Right hindlimb (tissue), 1 donor: ENCODE measurements around the gene S100P.

Source experiments
- DNase-seq: peaks from one replicate; pipeline ENCODE4 v3.0.0-alpha.2; 2018

The S100P gene

DNA sequence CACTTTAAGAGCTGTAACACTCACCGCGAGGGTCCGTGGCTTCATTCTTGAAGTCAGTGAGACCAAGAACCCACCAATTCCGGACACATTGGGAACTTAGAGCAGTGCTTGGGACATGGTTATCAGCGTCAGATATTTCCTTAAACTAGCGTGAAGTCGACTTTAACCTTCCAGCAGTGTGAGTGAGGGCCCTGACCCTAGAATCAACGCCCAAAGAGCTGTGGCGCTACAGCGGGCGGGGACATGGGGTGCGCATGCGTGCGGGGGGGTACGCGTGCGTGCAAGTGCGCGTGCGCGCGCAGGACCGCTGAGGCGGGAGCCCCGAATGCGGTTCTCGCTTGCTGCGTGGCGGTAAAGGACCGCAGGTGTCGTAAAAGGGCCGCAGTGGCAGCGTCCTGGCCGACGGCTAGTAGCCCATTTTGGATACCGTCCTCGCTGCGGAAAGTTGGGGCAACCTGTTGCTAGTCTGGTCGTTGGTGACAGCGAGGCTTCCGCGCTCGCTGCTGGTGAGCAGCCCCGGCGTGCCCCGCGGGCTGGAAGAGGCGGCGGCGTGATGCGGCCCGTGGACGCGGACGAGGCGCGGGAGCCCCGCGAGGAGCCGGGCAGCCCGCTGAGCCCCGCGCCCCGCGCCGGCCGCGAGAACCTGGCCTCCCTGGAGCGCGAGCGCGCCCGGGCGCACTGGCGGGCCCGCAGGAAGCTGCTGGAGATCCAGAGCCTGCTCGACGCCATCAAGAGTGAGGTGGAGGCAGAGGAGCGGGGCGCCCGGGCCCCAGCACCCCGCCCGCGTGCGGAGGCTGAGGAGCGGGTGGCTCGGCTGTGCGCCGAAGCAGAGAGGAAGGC is 19.8 kb upstream of the S100P start:
- DNase-seq, result peak; percentile 95

DNA sequence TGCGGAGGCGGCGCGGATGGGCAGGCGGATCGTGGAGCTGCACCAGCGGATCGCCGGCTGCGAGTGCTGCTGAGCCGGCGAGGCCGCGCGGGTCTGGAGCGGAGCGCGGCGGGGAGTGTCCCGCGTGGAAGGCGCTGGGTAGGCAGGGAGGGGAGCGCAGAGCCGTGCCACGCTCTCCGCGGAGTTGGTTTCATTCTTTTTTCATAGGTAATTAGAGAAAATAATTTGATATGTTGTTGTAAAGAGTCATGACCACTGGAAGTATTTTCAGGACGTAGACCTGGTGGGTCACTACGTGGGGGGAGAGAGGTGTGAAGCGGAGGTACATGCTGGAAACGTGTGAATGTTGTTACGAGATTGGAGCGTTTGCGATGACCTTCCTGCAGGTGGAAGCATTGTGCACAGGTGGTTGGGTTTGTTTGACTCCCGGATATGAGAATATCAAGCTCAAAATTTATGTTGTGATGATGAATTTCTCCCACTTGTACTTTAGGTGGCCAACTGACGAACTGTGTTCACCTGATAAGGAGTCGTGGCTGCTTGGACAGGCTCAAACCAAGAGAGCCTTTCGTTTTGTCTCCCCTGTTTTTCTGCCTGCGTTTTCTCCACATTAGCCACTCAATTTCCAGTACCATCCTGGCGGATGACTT is 19.1 kb upstream of the S100P start:
- no peak for DNase-seq

DNA sequence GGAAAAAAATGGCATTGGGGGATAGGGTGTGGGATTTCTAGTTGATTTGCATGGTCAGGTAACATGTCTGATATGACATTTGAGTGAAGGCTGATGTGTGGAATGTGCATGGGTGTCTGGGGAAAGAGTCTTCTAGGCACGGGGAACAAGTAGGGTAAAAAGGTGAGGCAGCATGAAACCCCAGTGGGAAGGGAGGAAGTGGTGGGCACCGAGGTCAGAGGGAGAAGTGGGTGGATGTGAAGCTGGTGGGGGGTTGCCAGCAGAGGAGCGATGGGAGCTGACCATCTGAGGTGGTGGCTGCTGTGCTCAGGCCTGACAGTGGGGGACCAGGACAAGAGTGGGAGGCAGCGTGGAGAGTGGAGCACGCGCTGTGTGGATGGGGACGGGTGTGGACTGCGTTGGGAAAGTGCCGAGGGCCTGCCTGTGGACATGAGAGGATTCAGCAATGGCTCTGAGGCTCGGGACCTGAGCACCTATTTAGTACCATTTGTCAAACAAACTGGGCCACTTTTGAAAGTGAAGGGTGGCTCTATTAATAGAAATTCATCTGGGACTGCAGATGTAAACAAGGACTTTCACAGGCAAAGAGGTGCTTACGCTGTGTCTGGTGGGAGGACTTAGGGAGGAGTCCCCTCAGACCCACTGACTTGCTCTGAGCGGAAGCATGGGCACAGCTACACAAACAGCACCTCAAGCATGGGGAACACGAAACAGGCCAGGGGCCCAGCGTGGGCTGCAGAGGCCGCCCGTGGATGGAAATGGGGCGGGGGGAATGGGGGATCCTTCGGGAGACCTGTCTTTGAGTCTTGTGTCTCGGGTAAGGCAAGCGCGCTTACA is 16.7 kb upstream of the S100P start:
- DNase-seq, result no peak

DNA sequence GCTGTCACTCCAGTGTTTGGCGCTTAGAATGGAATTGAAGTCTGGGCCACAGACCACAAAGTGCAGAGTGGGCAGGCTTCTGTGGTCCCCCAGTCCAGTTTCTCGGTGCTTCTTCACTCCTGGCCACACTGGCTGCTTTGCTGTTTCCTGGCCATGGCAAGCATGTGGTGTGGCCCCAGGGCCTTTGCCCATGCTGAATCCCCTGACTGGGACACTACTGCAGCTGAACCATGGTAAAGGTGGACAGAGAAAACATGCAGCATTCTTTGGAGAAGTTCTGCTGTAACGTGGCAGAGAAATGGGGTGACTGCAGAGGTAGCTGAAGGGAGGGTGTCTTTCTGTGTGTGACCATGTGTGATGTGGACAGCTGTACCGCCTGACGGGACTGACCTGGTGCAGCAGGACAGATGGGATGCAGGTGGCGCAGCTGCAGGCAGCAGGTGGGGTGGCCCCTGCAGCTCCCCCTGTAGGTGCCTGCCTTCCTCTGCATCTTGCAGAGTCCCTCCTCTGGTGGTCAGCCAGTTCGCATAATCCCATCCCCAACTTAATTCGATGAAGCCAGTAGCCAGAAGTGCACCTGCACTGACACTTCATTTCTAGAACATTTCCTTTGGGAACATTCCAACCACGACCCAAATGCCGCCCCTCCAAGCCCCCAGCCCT is 13.2 kb upstream of the S100P start:
- DNase-seq, result no peak

DNA sequence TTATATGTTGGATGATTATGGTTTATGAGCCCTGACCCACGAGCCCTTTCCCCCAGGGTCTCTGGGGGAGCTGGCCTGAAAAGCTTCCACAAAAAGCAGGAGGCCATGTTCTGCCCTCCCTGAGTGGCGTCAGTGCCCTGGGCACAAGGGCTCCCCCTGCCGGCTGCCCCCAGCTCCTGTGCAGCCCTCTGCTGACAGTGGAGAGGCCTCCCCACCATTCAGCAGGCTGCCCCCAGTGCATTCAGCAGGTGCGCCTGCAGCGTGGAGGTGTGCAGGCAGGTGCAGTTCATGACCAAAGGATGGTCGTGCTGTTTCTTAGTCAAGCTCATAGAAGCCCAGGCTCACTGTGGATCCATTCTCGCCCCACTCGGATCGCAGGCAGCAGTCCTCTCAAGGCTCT is 12.5 kb upstream of the S100P start:
- no peak for DNase-seq

DNA sequence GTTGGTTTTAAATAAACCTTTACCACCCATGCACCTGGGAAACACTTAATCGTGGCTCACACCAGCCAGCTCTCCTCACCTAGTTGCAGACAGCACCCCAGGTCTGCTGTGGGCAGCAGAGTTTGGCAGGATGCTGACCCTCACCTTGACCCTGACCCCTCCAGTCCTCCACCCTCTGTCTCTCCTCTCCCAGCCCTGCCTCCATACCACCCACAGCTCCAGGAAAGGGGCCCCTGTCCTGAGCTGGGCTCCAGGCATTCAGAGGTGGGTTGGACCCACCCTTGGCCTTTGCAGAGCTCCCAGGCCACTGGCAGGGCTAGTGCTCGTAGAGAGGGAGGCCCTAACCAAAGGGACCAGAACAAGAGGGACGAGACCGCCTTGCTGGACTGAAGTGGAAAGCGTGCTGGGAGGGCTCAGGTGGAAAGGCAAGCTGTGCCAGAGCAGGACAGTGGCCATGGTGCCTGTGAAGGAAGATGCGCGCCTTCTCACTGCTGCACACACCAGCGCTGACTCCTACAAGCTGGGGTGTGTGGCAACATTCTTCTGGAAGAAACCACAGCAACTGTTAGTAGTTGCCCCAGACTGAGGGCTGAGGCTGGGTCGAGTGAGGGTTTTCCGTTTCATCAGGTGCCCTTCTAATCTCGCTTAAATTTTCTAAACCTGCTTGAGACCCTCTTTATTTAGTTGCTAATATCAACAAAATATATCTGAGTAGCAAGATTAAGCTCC is 10.7 kb upstream of the S100P start:
- DNase-seq, result no peak

DNA sequence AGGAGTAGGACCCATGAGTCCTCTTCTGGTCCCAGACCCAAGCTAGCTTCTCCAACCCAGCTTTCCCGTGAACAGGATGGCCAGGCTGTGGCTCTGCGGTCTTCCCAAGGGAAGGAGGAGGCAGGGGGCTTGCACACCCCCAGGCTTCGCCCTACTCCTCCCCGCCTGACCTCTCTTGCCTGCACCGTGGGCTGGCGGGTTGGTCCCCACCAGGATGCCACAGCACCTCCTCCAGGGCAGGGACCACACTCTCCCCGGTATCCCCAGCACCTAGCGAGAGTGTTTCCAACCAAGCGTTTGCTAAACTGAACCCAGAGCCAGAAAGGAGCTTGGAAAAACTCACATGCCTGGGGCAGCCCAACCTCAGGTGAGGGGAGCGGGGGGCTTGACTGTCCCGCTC is 9.0 kb upstream of the S100P start:
- DNase-seq, result no peak

DNA sequence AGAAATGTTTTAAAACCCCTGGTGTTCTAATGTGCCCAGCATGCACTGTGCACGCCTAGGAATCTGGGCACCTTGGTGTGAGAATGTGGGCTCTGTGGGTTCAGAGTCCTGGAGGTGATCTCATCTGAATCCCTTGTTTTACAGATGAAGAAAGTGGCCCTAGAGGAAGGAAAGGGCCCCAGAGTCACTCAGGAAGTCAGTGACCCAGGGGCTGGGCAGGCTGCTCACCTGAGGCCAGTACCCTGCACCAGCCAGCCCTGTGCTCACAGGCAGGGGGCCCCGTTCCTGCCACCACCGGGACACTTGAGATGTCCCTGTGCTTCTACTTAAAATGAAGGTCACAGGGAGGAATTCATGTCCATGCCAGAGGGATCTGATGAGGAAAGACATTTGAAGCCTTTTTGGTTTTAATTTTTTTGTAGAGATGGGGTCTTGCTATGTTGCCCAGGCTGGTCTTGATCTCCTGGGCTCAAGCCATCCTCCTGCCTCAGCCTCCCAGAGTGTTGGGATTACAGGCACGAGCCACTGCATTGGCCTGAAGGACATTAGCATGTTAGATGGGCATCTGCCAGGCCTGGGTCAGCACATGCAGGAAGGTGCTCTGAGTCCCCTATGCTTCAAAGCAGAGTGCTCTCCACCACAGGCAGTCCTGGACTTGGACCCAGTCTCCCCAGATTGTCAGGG is 7.4 kb upstream of the S100P start:
- DNase-seq, result no peak

DNA sequence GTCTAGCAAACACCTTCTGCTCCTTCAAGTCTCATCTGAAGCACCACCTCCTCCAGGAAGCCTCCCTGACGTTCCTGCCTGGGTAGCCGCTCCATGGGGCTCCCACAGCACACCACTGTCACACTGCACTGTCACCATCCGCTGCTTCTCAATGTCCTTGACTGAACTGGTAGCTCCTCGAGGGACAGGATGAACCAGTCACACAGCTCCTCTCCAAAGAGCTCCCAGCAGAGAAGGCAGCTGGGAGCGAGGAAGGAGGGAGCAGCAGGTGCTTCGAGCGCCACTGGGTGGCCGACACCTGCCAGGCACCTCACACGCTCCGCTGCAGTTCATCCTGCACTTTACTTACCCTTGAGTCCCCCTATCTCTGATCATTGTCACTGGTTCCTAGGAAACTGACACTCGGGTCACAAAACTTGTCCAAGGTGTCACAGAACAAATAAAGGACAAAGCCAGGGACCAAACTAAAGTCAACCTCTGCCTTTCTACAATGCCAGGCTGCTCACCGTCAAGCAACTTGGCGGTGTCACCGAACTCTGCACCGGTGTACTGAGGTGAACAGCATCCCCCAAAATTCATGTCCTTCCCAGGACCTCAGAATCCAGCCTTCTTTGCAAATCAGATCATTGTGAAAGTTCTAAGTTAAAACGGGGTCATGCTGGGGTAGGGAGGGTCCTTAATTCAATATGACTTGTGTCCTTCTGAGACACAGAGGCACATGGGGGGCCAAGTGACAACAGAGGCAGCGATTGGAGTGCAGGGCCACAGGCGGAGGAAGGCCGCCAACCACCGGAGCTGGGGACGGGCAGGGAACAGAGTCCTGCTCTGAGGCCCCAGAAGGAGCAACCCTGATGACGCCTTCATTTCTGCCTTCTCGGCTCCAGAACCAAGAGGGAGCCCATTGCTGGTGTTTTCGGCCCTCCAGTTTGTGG is 5.5 kb upstream of the S100P start:
- no peak for DNase-seq

DNA sequence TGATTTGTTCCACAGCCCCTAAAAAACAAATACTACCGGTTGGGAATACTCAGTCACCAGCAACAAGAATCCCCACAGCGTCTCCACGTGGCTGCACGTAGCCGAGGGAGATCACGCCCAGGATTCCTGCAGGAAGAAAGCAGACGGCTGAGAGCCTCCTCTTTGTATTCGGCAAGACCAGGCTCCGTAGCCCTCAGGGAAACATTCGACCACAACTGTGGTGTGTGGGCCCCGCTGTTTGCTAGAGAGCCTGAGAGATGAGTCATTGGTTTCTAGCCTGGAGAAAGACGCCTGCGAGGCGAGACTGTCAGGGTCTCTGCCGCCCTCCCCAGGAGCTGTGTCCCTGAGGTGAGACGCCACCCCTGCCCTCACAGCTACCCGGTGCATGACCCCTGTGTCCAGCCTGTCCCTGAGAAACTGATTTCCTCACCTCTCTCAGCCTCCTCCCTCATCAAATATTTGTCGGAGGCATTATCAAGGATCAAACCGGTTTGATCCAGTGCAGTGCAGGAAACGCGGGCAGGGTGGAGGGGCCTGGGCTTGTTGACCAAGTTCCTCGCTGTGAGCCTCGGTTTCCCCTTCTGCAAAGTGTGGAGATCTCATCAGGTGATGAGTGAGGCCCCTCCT is 4.7 kb upstream of the S100P start:
- DNase-seq, result peak; percentile 76

DNA sequence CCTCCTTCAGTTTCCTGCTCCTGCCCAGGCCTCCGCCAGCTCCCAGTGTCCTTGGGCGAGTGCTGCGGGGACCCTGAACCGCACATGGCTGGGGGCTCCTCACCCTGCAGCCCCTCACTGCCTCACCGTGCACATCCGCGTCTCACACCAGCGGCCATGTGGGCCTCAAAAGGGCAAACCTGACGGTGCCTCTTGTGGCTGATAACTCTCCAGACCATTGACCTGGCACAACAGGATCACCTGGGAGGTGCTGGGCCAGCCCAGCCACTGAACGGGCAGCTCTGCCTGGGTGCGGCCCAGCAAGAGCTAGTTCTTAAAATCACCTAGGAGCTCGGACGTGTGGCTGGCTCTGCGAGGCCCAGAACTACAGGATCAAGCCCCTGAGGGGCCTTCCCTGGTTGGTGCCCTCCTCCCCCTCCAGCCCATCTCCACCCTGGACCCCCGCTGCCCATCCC is 4.1 kb upstream of the S100P start:
- no peak for DNase-seq

DNA sequence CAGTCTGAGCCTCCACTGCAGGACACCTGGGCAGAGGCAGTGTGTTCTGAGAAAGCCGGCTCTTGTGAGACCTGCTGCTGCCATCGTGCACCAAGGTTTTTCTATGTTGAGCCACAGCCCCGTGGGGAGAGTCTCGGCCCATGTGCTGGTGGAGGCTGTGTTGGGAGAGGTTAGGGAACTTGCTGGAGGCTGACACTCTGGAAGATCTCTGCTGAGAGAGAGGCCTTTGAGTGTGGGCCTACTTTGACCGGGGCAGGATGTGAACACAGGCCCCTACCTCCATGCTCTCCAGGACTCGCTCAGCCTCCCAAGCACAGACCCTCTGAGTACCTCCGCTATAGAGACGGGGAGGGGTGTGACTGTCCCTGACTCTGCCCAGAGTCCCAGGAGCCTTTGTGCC is 1.3 kb upstream of the S100P start:
- no peak for DNase-seq

DNA sequence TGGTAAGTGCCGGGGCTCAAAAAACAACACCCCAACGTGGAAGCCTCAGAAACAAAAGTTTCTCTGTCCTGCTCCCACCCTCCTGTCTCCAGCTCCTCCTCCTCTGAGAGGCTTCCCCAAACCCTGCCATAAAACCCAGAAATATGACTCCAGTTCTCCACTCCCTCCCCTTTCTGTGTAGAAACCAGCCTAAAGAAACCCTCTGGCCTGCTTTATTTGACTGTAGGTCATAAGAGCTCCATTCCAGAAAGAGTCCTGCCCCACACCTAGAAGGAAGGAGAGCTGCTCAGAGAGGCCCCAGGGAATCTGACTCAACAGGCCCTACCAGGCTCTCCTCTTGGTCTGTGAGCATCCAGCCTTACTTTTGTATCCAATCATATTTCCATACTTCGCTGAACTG is 872 bp upstream of the S100P start:
- DNase-seq, result no peak

DNA sequence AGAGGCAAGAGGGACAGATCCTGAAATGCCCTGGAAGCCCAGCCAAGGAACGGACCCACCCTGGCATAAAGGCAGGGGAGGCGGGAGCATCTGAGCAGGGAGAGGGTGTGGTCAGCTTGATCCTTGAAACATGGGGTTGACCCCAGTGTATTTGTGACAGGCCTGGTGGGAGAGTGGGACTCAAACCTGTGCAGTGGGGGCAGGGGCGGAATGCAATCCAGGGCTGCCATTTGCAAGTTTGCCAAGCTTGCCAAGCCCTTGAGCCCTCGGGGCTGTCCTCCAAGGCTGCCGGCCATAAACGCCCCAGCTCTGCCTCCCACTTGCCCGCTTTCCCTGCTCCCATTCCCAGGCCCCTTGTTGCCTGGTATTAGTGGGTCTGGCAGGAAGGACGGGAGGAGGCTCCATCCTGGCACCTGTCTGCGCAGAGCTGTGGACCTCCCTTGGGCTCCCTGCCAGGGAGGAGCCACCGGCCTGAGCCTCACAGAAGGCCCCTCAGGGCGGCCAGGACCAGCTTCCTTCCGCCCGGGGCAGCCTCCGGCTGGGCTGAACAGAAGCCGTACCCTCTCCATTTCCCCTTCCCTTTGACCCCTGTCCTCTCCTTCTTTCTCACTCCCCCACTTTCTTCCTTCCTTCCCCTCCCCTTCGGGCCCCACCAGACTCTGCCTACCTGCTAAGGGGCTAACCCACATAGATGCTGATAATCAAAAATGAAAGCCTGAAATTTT is 661 bp downstream of the S100P start:
- no peak for DNase-seq

DNA sequence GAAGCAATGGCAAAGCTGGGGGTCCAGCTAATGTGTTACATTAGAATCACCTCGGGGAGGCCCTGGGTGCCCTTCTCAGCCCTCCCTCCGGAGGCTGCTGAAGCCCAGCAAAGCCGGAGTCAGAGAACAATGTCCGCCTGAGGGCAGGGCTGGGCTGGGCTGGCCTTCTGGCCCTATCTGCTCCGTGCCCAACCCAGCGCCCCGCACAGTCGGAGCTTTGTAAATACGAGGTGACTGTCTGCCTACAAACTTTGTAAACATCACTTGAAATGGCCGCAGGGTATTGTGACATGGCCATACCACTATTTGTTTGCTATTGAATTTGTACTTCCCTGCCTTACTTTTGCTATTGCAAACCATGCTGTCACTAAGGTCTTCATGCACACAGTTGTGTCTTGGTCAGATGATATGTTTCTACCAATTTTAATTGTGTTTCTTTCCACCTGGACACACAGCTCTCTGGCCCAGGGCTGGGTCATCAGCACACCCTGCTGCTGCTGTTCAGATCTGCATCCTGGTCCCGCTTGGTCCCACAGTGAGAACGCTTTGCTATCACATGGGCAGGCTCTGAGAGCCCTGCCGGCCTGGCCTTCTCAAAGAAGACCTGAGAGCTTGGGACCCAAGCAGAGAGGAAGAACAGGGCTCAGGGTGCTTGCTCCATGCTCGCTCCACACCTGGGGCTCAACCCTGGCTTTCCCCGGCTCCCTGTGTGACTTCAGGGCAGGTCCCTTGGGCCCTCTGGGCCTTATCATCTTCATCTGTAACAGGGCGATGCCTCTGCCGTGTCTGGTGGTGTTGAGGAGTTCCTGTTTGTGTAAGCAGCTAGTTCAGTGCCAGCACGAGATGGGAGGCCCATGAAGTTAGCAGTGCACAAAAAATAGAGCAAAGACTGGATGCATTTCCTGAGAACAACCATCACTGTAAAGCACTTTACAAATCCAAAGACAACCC is 2.3 kb downstream of the S100P start:
- no peak for DNase-seq

DNA sequence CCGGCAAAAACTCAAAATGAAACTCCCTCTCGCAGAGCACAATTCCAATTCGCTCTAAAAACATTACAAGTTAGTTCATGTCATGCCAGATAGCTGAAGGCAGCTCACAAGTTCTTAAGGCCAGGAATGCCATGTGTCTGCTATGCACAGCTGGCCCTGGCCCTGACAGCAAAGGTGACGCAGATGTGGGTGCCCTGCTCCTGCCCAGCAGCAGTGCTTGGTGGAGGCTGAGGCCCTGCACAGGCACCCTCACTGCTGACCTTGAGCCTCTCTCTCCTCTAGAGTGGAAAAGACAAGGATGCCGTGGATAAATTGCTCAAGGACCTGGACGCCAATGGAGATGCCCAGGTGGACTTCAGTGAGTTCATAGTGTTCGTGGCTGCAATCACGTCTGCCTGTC is 2.9 kb downstream of the S100P start:
- DNase-seq, result no peak

DNA sequence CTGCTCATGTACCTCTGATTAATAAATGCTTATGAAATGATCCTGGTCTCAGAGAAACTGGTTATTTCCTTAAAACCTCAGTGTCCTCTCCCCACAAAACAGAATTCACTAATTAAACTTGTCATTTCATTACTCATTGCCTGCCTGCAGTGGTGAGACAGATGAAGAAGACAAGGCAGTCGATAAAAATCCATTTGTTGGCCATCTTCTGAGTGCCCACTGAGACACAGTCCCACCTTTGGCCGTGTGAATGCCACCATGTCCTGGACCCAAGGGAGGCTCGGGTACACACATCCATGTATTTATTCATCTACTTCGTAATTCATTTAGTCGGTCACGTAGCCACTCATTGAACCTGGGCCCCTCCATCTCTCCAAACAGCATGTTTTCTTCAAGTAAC is 3.5 kb downstream of the S100P start:
- no peak for DNase-seq

DNA sequence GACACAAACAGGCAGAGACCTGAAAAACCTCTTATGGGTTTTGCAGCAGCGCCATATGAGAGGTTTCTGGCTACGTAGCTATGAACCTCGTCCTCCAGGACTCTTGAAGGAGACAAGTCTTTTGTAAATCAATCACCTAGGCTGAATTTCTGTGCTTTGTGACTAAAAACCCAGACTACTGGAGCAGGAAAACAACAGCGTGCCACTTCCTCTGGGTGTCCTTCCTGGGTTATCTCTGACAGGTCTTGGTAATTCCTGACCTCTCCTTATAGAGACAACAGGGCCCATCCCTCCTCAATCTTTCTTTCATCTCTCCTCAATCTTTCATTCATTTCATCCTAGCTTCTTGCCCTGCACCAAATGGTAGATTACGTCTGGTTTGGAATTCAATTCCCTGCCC is 5.7 kb downstream of the S100P start:
- DNase-seq, result no peak
